OCI-M2 (cell line): Measurements from ENCODE around the gene TRMT1.

Source experiments
- DNase-seq: peaks from one replicate; lab custom pipeline; 2025; ENCODE audit not compliant: unreplicated experiment; lab: John Stamatoyannopoulos, UW

Gene TRMT1

DNA sequence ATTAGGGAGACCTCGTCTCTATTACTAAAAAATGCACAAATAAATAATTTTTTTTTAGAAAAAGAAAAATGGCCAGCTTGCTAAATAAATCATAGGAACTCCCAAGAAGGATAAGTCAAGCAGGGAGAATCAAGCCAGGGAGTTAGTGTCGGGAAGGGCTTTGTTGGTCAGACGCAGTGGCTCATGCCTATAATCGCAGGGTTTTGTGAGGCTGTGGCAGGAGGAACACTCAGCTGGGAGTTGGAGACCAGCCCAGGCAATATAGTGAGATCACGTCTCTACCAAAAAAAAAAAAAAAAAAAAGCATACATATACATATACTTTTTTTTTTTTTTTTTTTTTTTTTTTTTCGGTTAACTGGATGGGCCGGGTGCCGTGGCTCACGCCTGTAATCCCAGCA is 10.5 kb upstream of the TRMT1 start:
- DNase-seq = no peak

DNA sequence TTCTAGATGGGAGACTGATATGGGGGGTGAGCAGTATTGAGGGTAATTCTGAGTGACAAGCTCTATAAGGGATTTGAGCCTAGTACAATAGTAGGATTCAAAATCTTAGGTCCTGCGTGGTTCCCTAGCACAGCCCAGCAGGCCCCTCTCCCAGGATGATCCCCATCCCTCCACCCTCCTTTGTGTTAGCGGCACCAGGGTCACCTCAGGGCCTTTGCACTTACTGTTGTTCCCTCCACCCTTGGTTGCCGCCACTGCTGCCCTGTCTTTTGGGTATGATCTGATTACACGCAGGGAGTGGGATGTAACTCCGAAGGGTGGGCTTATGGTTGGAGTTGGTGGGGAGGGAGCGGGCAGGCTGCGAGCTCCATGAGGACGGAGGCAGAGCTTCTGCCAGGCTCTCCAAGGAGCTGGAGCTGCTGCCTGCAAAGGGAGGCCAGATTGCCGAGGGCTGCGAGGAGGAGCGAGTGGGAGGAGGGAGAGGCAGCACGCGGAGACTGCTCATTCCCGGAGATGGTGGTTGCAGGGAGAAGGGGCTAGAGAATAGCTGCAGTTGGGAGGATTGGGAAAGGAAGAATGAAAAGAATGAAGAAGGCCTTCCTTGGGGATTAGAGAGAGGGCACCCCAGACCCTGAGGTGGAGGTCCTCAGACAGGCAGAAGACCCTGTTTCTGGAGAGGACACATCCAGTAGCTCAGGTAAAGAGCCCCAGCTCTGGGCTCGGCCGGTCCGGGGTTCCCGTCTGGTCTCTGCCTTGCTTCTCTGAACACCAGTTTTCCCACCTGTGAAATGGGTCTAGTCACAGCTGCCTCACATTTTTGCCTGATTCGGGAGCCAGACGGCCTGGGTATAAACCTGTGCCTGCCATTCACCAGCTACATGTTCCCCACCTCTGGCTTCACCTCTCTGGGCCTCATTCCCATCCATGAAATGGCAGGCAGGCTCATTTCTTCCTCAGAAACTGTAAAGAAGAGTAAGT is 6.7 kb upstream of the TRMT1 start:
- DNase-seq = no peak

GRCh38 chr19:13122275-13122878 is 5.8 kb upstream of the TRMT1 start:
- no peak for DNase-seq

- no peak for DNase-seq
These were observed 5.2 kb upstream of the TRMT1 start for GRCh38 chr19:13121551-13122274.

DNA sequence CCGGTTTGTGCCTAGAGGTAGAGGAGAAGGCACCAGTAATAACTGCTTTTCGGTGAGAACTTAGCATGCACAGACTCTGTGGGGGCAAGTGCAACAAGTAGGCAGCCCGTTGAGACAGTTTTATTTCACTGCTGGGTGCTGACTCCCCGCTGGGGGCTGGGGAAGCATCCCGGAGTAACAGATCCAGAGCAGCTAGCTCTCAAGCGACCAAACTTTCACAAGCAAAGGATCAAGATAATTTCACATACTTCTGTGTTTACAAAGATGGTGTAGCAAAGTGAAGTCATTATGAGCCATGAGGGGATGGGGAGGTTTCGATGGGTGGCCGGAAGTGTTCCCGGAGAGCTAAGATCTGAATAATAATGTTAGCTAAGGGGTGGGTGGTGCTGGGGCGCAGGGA is 4.3 kb upstream of the TRMT1 start:
- DNase-seq = no peak

- DNase-seq = no peak
These were observed 3.5 kb upstream of the TRMT1 start for GRCh38 chr19:13120031-13120430.

- no peak for DNase-seq
These were observed 3.1 kb upstream of the TRMT1 start for GRCh38 chr19:13119627-13120026.

DNA sequence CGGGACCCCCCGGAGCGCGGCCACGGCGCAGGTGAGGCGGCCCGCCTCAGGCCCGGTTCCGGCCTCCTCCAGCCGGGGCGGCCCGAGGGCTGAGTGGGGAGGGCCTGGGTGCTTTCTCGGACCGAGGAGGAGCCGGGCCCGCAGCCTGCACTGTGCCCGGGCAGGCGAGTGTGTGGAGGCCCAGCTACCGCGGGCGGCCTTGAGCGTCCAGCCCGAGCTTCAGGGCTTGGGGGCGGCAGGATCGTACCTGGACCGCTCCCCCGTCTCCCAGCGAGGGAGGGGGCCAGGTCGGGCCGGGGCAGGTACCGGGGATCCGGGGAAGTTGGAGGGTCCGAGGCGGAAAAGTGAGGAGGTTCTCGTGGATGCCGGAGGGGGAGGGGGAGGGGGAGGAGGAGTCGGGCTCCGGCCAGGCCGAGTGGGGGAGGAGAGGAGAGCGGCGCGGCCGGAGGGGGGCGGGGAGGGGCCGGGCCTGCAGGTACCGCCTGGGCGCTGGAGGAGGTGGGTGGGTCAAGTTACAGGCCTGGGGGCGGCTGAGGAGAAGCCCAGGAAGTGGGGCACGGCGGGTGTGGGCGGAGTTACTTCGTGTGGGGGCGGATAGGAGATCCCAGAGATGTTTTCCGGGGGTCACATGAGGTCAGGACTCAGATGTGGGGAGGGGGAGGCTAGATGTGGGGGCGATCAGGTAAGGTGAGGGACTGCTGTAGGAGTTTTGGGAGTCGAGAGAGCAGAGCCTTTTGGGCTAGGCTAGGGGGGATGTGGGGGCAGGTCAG is 2.1 kb upstream of the TRMT1 start:
- no peak for DNase-seq

- DNase-seq = no peak
These were observed 1.4 kb upstream of the TRMT1 start, which contains the start of gene NACC1 for GRCh38 chr19:13117772-13118423. NACC1 (plus strand) TSS chr19:13118264; CDS start chr19:13135208, 16,944 bp downstream.

- no peak for DNase-seq
These were observed 734 bp upstream of the TRMT1 start for GRCh38 chr19:13117176-13117771.

DNA sequence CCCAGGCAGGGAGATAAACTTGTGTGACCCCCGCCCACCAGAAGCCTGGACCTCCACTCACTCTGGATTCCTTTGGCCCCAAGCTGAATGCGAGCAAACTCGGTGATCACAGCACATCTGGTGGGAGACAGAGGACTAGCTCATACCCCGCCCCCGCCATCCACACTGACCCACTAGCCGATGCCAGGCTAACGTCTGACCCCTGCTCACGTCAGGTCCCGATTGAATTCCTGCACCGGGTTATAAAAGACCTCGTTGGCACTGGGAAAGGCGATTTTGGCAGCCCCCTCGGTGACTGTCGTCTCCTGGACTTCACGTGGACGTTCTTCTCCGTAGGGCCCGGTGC is 631 bp downstream of the TRMT1 start:
- DNase-seq = no peak

- DNase-seq = no peak
These were observed 4.0 kb downstream of the TRMT1 start for GRCh38 chr19:13112555-13112954.

DNA sequence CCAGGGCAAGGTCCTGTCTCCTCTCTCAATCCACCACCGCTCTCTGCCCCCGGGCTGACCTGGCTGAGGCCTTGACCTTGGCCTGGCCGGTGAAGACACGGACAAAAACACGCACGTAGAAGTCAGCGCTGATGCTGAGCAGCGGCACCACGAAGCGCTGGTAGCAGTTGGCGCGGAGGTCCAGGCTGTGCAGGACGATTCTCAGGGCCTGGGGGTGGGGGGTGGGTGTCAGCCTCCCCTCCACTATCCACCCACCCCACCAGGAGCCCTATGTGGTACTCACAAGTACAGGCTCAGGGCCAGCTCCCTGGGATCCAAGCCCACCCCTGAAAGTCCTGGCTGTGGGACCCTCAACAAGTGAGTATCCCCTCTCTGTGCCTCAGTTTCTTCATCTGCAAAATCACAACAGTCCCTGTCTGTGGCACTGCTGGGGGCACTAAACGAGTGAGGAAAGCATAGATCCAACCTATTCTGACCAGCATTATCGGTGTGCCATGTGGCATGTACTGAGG is 6.4 kb downstream of the TRMT1 start:
- DNase-seq = no peak

- no peak for DNase-seq
These were observed 7.0 kb downstream of the TRMT1 start for GRCh38 chr19:13109361-13110098.

- DNase-seq = no peak
These were observed 11.5 kb downstream of the TRMT1 start for GRCh38 chr19:13104848-13105711.

- DNase-seq = no peak
These were observed 12.1 kb downstream of the TRMT1 start for GRCh38 chr19:13104360-13104847.

GRCh38 chr19:13103581-13104359 is 12.8 kb downstream of the TRMT1 start:
- no peak for DNase-seq
